Suprapubic skin (tissue), 4 donors: ENCODE measurements around the gene DNAH17.

Experiments
- EP300 ChIP-seq: sonication (generic); formaldehyde crosslinking; IDR thresholded peaks from one replicate; pipeline ENCODE4 v1.6.1; 2017; ENCODE audit warnings: antibody characterized with exemption
- POLR2A ChIP-seq, 2 donors: fragments of 450-650 bp; IDR thresholded peaks; one replicate each; pipeline ENCODE4 v1.6.1; 2017; ENCODE audit warnings: antibody characterized with exemption in 2 of 2, mild to moderate bottlenecking in 2 of 2, moderate library complexity in 2 of 2
- POLR2AphosphoS5 ChIP-seq, 3 donors: sonication (generic); formaldehyde crosslinking; IDR thresholded peaks; one replicate each; pipeline ENCODE4 v1.6.1; 2017; ENCODE audit warnings: antibody characterized with exemption in 3 of 3
- TF ChIP-seq, protein P1 (sequence below), 2 donors: fragments of 200-600 bp in 1 of 2; fragments of 450-650 bp in 1 of 2; sonication (generic) in 1 of 2; IDR thresholded peaks; one replicate each; pipeline ENCODE4 v1.5.1; 2016 to 2019; ENCODE audit warnings: antibody characterized with exemption in 2 of 2, mild to moderate bottlenecking in 1 of 2, moderate library complexity in 1 of 2

DNA sequence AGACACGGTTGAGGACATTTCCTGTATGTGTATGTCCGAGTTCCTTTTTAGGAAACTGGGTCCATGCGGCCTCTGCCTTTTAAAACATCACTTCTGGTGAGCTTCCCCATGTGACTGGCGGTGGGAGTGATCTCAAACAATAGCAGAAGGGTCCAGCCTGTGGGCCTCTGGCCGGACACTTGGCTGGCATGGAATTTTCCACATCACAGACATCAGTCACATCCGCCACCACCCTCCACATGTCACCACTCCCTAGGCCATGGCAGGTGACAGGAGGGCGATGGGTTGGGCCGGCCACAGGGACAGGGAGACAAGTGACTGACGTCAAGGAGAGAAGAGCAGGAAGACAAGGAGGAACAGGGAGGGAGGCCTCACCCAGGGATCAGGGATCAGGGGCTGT is 83.7 kb downstream of the DNAH17 start:
- TF ChIP-seq EP300 (no peak), POLR2A (IDR thresholded peaks at IDR 0.05) (no peak), POLR2AphosphoS5 (IDR thresholded peaks at IDR 0.05) (no peak)
- TF ChIP-seq, protein P1, sequence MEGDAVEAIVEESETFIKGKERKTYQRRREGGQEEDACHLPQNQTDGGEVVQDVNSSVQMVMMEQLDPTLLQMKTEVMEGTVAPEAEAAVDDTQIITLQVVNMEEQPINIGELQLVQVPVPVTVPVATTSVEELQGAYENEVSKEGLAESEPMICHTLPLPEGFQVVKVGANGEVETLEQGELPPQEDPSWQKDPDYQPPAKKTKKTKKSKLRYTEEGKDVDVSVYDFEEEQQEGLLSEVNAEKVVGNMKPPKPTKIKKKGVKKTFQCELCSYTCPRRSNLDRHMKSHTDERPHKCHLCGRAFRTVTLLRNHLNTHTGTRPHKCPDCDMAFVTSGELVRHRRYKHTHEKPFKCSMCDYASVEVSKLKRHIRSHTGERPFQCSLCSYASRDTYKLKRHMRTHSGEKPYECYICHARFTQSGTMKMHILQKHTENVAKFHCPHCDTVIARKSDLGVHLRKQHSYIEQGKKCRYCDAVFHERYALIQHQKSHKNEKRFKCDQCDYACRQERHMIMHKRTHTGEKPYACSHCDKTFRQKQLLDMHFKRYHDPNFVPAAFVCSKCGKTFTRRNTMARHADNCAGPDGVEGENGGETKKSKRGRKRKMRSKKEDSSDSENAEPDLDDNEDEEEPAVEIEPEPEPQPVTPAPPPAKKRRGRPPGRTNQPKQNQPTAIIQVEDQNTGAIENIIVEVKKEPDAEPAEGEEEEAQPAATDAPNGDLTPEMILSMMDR (IDR thresholded peaks at IDR 0.05) = no peak
